PC-3 (cell line): ENCODE results near the gene RLN1.

Experiments used
- CTCF ChIP-seq: fragments of 300-600 bp; sonication (generic); conservative IDR thresholded peaks from 2 replicates; pipeline ENCODE4 v1.5.1; 2017; ENCODE audit warnings: antibody characterized with exemption, low read depth, mild to moderate bottlenecking, low read length
- EZH2 ChIP-seq: fragments of 300-600 bp; sonication (generic); IDR thresholded peaks from one replicate; pipeline ENCODE4 v1.6.1; 2017; ENCODE audit warnings: antibody characterized with exemption, mild to moderate bottlenecking, low read length; ENCODE audit not compliant: unreplicated experiment

GRCh38 chr9:5352637-5353248, 13.1 kb upstream of the RLN1 start:
- TF ChIP-seq CTCF (no peak), EZH2 (no peak)
